GM19455 (cell line): ENCODE measurements around the gene LRP1B.
"Not testable (repeated sequence)": the region's sequence is repeated elsewhere in the genome, so short reads cannot be mapped to it uniquely, and the experiment has no call there.

ENCODE experiments used
- ATAC-seq: cut with Tn5 transposase; IDR thresholded peaks from one replicate; pipeline ENCODE4 v1.9.1; 2021; ENCODE audit not compliant: unreplicated experiment

LRP1B gene

GRCh38 chr2:141906678-141907077, 224.1 kb downstream of the LRP1B start:
- no peak for ATAC-seq

GRCh38 chr2:141900826-141901225, 230.0 kb downstream of the LRP1B start:
- no peak for ATAC-seq

GRCh38 chr2:141899740-141900139, 231.1 kb downstream of the LRP1B start:
- no peak for ATAC-seq

- ATAC-seq, result no peak
Observed at GRCh38 chr2:141889788-141890187, 241.0 kb downstream of the LRP1B start.

GRCh38 chr2:141888987-141889555, 241.7 kb downstream of the LRP1B start:
- ATAC-seq, result no peak

GRCh38 chr2:141887363-141887762, 243.5 kb downstream of the LRP1B start:
- no peak for ATAC-seq

GRCh38 chr2:141878016-141878415, 252.8 kb downstream of the LRP1B start:
- no peak for ATAC-seq

- no peak for ATAC-seq
Observed at GRCh38 chr2:141871913-141872634, 258.7 kb downstream of the LRP1B start.

GRCh38 chr2:141869572-141869971, 261.2 kb downstream of the LRP1B start:
- no peak for ATAC-seq

- ATAC-seq, result no peak
Observed at GRCh38 chr2:141863964-141864363, 266.9 kb downstream of the LRP1B start.

- no peak for ATAC-seq
Observed at GRCh38 chr2:141856215-141856919, 274.4 kb downstream of the LRP1B start.

GRCh38 chr2:141848191-141848590, 282.6 kb downstream of the LRP1B start:
- ATAC-seq, result no peak

- ATAC-seq, result no peak
Observed at GRCh38 chr2:141844231-141844630, 286.6 kb downstream of the LRP1B start.

GRCh38 chr2:141835103-141835502, 295.7 kb downstream of the LRP1B start:
- no peak for ATAC-seq

- no peak for ATAC-seq
Observed at GRCh38 chr2:141828761-141829160, 302.1 kb downstream of the LRP1B start.

- no peak for ATAC-seq
Observed at GRCh38 chr2:141824790-141825189, 306.0 kb downstream of the LRP1B start.

GRCh38 chr2:141820893-141821292, 309.9 kb downstream of the LRP1B start:
- ATAC-seq, result no peak

- ATAC-seq, result not testable (repeated sequence)
Observed at GRCh38 chr2:141815320-141815719, 315.5 kb downstream of the LRP1B start.

GRCh38 chr2:141814150-141814549, 316.7 kb downstream of the LRP1B start:
- ATAC-seq, result no peak

GRCh38 chr2:141810148-141810547, 320.7 kb downstream of the LRP1B start:
- no peak for ATAC-seq

- ATAC-seq, result no peak
Observed at GRCh38 chr2:141806090-141806489, 324.7 kb downstream of the LRP1B start.

- no peak for ATAC-seq
Observed at GRCh38 chr2:141805302-141805701, 325.5 kb downstream of the LRP1B start.
